Effector CD8-positive, alpha-beta T cell (primary cell): ENCODE results near the gene RLIM.

Experiments
- DNase-seq: peaks from one replicate; lab custom pipeline; 2025; lab: John Stamatoyannopoulos, UW

The RLIM gene

GRCh38 chrX:74536152-74536831 lies 78.1 kb downstream of the RLIM start:
- peak; percentile 9 for DNase-seq

- DNase-seq: peak; percentile 3
Measured at GRCh38 chrX:74535408-74536151, 78.8 kb downstream of the RLIM start.
